Mucosa of descending colon (tissue), 3 donors: ENCODE data around the gene NOC2L. TPM values are rescaled to one million over a fixed set of nuclear protein-coding genes. Genes with fewer than 3 reads are reported as not detected.
A peak's percentile ranks its signal among the peaks of the same experiment; 100 is the strongest.

Experiments used
- ATAC-seq: fragments of 200-7000 bp; cut with Tn5 transposase; one replicate; pipeline ENCODE4 v1.9.1; 2020; ENCODE audit warnings: mild to moderate bottlenecking, moderate library complexity
- DNase-seq, 3 donors: peaks; one replicate each; pipeline ENCODE4 v3.0.0-alpha.2; 2020
- H3K36me3 ChIP-seq: fragments of 200-600 bp; one replicate; pipeline ENCODE4 v1.8.0; 2021; ENCODE audit warnings: low read depth, mild to moderate bottlenecking
- H3K4me1 ChIP-seq: fragments of 200-600 bp; one replicate; pipeline ENCODE4 v1.8.0; 2021; ENCODE audit warnings: low read depth, mild to moderate bottlenecking
- H3K4me3 ChIP-seq: fragments of 200-600 bp; one replicate; pipeline ENCODE4 v1.8.0; 2021; ENCODE audit warnings: mild to moderate bottlenecking
- H3K9me3 ChIP-seq: fragments of 200-600 bp; one replicate; pipeline ENCODE4 v1.8.0; 2021; ENCODE audit warnings: mild to moderate bottlenecking
- CTCF ChIP-seq: fragments of 200-600 bp; IDR thresholded peaks from one replicate; pipeline ENCODE4 v1.8.0; 2022; ENCODE audit warnings: antibody characterized with exemption, mild to moderate bottlenecking
- intact Hi-C, 2 donors: fragments of 100-400 bp; cut with DNase I in 1 of 2; cut with micrococcal nuclease in 1 of 2; formaldehyde crosslinking; loops; one replicate each; pipeline versions ENCODE4 v1.11.0 to v1.11.1; 2022; cut with DNase I, micrococcal nuclease
- total RNA-seq, 3 donors: library from RNA; stranded (reverse); fragmentation: NEBNext Ultra II Directional in 2 of 3; extraction: Animal tissue kit (Norgen Biotek cat#: 25700) in 2 of 3; gene quantifications; one replicate each; pipeline versions ENCODE4 v1.2.1 to v1.2.4, GENCODE V29; 2021 to 2023
- donor health status: DM: no; HTN: no; CAD: no; lungs with moderate emphysema.
- donor health status: DM: no; HTN: no; CAD: no.
- donor health status: DM: no; HTN: yes; CAD: no.

Gene NOC2L
- total RNA-seq, 3 donors from 2014 or later = 47.3 to 56.2 (median 54.6) TPM

DNA sequence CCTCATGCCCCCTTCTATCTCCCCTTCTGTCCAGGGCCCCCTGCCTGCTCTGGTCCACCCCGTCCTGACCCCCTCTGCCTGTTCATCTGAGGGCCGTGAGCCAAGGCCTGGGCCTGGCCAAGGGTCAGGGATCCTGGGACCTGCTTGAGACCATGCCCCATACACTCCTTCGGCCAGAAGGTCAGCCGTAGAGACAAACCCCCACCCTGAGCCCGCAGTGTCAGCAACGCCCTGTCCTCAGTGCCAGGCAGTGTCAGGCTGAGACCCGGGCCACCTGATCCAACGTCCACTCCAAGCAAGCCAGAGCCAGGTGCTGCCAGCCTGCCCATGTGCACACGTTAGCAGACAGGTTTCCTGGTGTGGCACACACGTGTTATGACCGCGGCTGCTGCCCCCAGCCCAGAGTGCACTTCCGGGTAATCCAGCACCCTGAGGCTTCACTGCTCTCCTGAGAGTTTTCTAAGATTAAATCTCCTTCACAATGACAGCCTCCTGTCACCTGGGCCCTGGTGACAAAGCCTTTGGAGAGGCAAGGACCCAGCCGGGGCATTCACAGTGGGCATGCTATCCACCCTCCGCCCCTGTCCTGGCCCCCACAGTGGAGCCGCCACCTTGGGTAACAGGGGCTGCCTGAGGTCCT lies 45.4 kb downstream of the NOC2L start:
- Histone ChIP-seq H3K4me3 (no peak overlapping the region), H3K4me1 (peaks cover 2% of the 10 kb centered on the region), H3K9me3 (no peaks in the 10 kb centered on the region), H3K36me3 (no peaks in the 10 kb centered on the region)
- peak in 1 of 3 donors; percentile 36 for DNase-seq
- intact Hi-C loops = no loop called here
- no peak for ATAC-seq
- no peak for TF ChIP-seq CTCF

- peak; percentile 18 to 44 (median 40) for DNase-seq
- H3K4me3 ChIP-seq = no peak overlapping the region
- H3K4me1 ChIP-seq = peaks cover 2% of the 10 kb centered on the region
- peak; percentile 82 for ATAC-seq
- H3K9me3 ChIP-seq = no peaks in the 10 kb centered on the region
- TF ChIP-seq CTCF = peak; percentile 12
- no peaks in the 10 kb centered on the region for H3K36me3 ChIP-seq
- intact Hi-C loops = no loop called here
These were observed 46.2 kb downstream of the NOC2L start for GRCh38 chr1:912740-913301.

- no peaks in the 10 kb centered on the region for H3K36me3 ChIP-seq
- no peak for TF ChIP-seq CTCF
- intact Hi-C loops = no loop called here
- ATAC-seq (no peak), DNase-seq (no peak)
- no peaks in the 10 kb centered on the region for H3K9me3 ChIP-seq
- H3K4me1 ChIP-seq = peaks cover under 1% of the 10 kb centered on the region
- H3K4me3 ChIP-seq = no peak overlapping the region
These were observed 46.9 kb downstream of the NOC2L start for GRCh38 chr1:911875-912739.

GRCh38 chr1:910881-911721 lies 48.0 kb downstream of the NOC2L start:
- Histone ChIP-seq H3K4me3 (no peak overlapping the region), H3K9me3 (no peaks in the 10 kb centered on the region), H3K4me1 (peaks cover 4% of the 10 kb centered on the region), H3K36me3 (no peaks in the 10 kb centered on the region)
- ATAC-seq (no peak), DNase-seq (no peak)
- no peak for TF ChIP-seq CTCF
- intact Hi-C loops = no loop called here

- H3K36me3 ChIP-seq = no peaks in the 10 kb centered on the region
- H3K9me3 ChIP-seq = no peaks in the 10 kb centered on the region
- DNase-seq (peak in 2 of 3 donors; percentile 21 to 49), ATAC-seq (no peak)
- peaks cover 6% of the 10 kb centered on the region for H3K4me1 ChIP-seq
- intact Hi-C loops = no loop called here
- no peak for TF ChIP-seq CTCF
- H3K4me3 ChIP-seq = no peak overlapping the region
These were observed 48.7 kb downstream of the NOC2L start for GRCh38 chr1:910311-910880.
